GM12872 (cell line): ENCODE data around the gene NEK1.

Experiments
- CTCF ChIP-seq: IDR thresholded peaks from 3 replicates; pipeline ENCODE4 v1.5.1; 2011; ENCODE audit warnings: low read depth, mild to moderate bottlenecking, low read length, moderate library complexity; ENCODE audit not compliant: insufficient read depth

NEK1 gene

GRCh38 chr4:169352360-169352759, 260.0 kb downstream of the NEK1 start:
- TF ChIP-seq CTCF: no peak

- TF ChIP-seq CTCF: no peak
Measured at GRCh38 chr4:169351872-169352271, 260.5 kb downstream of the NEK1 start.

GRCh38 chr4:169348541-169348940, 263.8 kb downstream of the NEK1 start:
- TF ChIP-seq CTCF: no peak

GRCh38 chr4:169346840-169347239, 265.5 kb downstream of the NEK1 start:
- no peak for TF ChIP-seq CTCF

- TF ChIP-seq CTCF: no peak
Measured at GRCh38 chr4:169345316-169345721, 267.1 kb downstream of the NEK1 start.
